Thyroid gland (tissue), 4 donors: ENCODE data around the gene RTN4. TPM values are rescaled to one million over a fixed set of nuclear protein-coding genes. Genes with fewer than 3 reads are reported as not detected.
"Not testable (repeated sequence)": the region's sequence is repeated elsewhere in the genome, so short reads cannot be mapped to it uniquely, and the experiment has no call there.

ENCODE experiments used
- DNase-seq, 2 donors: peaks; one replicate each; pipeline ENCODE4 v3.0.0-alpha.2; 2019
- H3K27ac ChIP-seq, 3 donors: fragments of 200-600 bp; sonication (generic); 1 replicate in 2 of 3; 2 replicates in 1 of 3; pipeline ENCODE4 v1.5.1; 2016 to 2019; ENCODE audit warnings: mild to moderate bottlenecking in 1 of 3, moderate library complexity in 1 of 3
- H3K27me3 ChIP-seq: fragments of 200-600 bp; sonication (generic); one replicate; pipeline ENCODE4 v1.5.1; 2019
- H3K36me3 ChIP-seq, 2 donors: fragments of 200-600 bp; sonication (generic); one replicate each; pipeline ENCODE4 v1.5.1; 2016 to 2019
- H3K4me1 ChIP-seq, 2 donors: fragments of 200-600 bp; sonication (generic); one replicate each; pipeline ENCODE4 v1.5.1; 2017 to 2019
- H3K4me3 ChIP-seq, 3 donors: fragments of 200-600 bp; sonication (generic); replicated peaks in 1 of 3; 1 replicate in 2 of 3; 2 replicates in 1 of 3; pipeline ENCODE4 v1.5.1; 2016; ENCODE audit warnings: mild to moderate bottlenecking in 1 of 3
- H3K9me3 ChIP-seq: fragments of 200-600 bp; sonication (generic); one replicate; pipeline ENCODE4 v1.5.1; 2017
- POLR2A ChIP-seq, 2 donors: fragments of 450-650 bp; IDR thresholded peaks; one replicate each; pipeline ENCODE4 v1.6.1; 2017; ENCODE audit warnings: antibody characterized with exemption in 2 of 2, mild to moderate bottlenecking in 2 of 2, moderate library complexity in 1 of 2
- WGBS, 2 donors: methylation state at CpG; one replicate each; pipeline ENCODE4 v1.1.5; 2017; 5-methylcytosine and 5-hydroxymethylcytosine counted together
- intact Hi-C: fragments of 100-400 bp; cut with DNase I; formaldehyde crosslinking; loops from one replicate; pipeline ENCODE4 v1.15.1; 2023
- total RNA-seq, 4 donors: library from RNA; depleted of rRNA; stranded (reverse); fragments of >200 nt; gene quantifications; one replicate each; pipeline ENCODE4 v1.2.3, GENCODE V29; 2016
- TF ChIP-seq, protein P1 (sequence below), 6 experiments: fragments of 200-600 bp in 3 of 6; fragments of 450-650 bp in 3 of 6; sonication (generic) in 3 of 6; IDR thresholded peaks; one replicate each; pipeline ENCODE4 v1.5.1; 2016 to 2019; ENCODE audit warnings: antibody characterized with exemption in 6 of 6, mild to moderate bottlenecking in 2 of 6, inconsistent platforms in 1 of 6, moderate library complexity in 1 of 6

Gene RTN4
- total RNA-seq, 4 donors from 2014 or later: 144 to 256 (median 180) TPM

DNA sequence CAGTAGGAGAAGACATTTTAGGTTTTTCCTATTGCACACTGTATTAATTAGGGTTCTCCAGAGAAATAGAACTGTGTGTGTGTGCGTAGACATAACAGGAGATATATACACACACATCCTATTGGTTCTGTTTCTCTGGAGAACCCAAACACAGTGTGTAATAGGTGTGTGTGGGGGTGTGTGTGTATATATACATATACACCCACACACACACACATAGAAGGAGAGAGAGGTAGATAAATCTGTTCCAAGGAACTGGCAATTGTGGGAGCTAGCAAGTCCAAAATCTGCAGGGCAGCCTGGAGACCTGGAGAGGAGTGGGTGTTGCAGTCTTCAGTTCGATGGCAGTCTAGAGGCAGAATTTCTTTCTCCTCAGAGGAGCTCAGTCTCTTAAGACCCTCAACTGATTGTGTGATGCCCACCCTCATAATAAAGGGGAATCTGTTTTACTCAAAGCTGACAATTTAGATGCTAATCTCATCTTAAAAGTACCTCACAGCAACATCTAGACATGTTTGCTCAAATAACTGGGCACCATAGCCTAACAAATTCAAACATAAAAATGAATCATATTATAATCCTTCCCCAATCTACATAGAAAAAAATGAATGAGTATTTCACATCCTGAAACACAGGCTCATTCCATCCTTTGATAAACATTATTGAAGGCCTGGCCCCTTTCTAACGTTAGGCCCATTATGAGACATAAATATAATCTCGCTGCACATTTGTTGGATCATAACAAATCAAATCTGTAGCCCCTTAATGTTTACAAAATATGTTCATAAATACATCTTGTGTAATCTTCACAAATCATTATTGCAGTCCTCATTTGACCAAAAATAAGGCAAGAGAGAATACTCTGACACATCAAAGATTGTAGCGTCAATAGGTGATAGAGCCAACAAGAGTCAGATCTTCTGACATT is 35.1 kb upstream of the RTN4 start:
- Histone ChIP-seq H3K27me3 (no peaks in the 10 kb centered on the region), H3K27ac (no peak overlapping the region), H3K4me3 (no peak overlapping the region), H3K36me3 (no peaks in the 10 kb centered on the region), H3K4me1 (no peaks in the 10 kb centered on the region), H3K9me3 (no peaks in the 10 kb centered on the region)
- WGBS, 2 donors: 91 to 94% methylated on average over 5 of the region's 5 CpGs
- no peak for TF ChIP-seq POLR2A (IDR thresholded peaks at IDR 0.05)
- TF ChIP-seq, protein P1, sequence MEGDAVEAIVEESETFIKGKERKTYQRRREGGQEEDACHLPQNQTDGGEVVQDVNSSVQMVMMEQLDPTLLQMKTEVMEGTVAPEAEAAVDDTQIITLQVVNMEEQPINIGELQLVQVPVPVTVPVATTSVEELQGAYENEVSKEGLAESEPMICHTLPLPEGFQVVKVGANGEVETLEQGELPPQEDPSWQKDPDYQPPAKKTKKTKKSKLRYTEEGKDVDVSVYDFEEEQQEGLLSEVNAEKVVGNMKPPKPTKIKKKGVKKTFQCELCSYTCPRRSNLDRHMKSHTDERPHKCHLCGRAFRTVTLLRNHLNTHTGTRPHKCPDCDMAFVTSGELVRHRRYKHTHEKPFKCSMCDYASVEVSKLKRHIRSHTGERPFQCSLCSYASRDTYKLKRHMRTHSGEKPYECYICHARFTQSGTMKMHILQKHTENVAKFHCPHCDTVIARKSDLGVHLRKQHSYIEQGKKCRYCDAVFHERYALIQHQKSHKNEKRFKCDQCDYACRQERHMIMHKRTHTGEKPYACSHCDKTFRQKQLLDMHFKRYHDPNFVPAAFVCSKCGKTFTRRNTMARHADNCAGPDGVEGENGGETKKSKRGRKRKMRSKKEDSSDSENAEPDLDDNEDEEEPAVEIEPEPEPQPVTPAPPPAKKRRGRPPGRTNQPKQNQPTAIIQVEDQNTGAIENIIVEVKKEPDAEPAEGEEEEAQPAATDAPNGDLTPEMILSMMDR (IDR thresholded peaks at IDR 0.05): no peak
- DNase-seq: no peak
- intact Hi-C loops: no loop called here

DNA sequence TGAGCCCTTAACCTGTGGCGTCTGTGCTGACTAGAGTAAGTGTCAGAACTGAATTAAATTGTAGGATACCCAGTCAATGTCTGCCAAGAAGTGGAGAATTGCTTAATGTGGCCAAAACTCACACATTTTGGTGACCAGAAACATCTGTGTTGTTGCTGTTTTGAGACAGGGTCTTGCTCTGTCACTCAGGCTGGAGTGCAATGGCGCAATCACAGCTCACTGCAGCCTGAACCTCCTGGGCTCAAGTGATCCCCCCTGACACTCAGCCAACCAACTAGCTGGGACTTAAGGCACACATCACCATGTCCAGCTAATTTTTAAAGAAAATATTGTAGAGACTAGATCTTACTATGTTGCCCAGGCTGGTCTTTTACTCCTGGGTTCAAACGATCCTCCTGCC is 34.4 kb upstream of the RTN4 start:
- no peak for DNase-seq
- intact Hi-C loops: no loop called here
- 89 to 95% methylated on average over 3 of the region's 3 CpGs for WGBS, 2 donors
- no peak overlapping the region for H3K27ac ChIP-seq
- H3K4me1 ChIP-seq: peaks cover 3 to 4% of the 10 kb centered on the region in 2 donors
- TF ChIP-seq POLR2A (IDR thresholded peaks at IDR 0.05): no peak
- TF ChIP-seq, protein P1 (IDR thresholded peaks at IDR 0.05): no peak
- H3K36me3 ChIP-seq: no peaks in the 10 kb centered on the region
- no peaks in the 10 kb centered on the region for H3K27me3 ChIP-seq
- H3K9me3 ChIP-seq: no peaks in the 10 kb centered on the region
- no peak overlapping the region for H3K4me3 ChIP-seq

DNA sequence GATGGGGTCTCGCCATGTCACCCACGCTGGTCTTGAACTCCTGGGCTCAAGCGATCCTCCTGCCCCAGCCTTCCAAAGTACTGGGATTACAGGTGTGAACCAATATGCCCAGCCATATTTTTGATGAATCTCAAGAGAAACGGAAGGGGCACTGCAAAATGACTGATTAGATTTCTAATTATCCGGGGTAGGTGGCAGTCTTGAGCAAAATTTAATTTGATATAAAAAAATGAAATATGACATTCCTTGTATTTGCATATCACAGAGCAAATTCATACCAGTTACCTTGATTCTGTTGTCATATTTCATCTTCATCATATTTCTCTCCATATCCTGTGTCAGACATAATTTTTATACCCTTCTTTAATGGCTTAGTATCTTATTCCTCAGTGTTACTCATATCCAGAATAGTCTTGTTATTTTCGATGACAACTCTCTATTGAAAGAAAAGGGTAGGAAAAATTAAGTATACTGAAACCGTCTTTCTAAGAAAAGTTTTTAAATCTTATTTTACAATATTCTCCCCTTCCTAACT is 30.0 kb upstream of the RTN4 start:
- no peak for DNase-seq
- Histone ChIP-seq H3K27ac (peak overlapping the region; percentile 57 to 77 (median 68)), H3K4me1 (peaks cover 8 to 14% of the 10 kb centered on the region in 2 donors), H3K9me3 (no peaks in the 10 kb centered on the region), H3K27me3 (no peaks in the 10 kb centered on the region), H3K36me3 (no peaks in the 10 kb centered on the region), H3K4me3 (no peak overlapping the region)
- TF ChIP-seq, protein P1 (IDR thresholded peaks at IDR 0.05): no peak
- TF ChIP-seq POLR2A (IDR thresholded peaks at IDR 0.05): no peak
- 98% methylated on average over 7 of the region's 7 CpGs for WGBS, 2 donors
- intact Hi-C loops: no loop called here

DNA sequence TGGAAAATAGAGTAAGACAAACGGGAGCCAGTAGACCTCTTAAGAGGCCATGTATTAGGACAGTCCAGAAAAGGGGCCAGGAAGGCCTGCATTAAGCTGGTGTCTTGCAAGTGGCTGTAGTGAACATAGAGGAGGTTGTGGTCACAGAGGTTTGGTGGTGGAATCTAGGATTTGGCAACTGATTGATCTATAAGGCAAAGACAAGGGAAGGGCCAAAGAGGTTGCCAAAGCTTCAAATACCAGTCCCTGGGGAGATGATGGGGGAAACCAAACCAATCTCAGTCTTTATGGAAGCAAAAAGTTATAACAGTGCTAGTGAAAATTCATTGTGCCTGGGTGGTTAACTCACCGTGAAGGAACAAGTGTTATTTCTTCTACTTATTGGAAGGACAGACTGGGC is 28.7 kb upstream of the RTN4 start:
- Histone ChIP-seq H3K27ac (peak overlapping the region; percentile 39 to 68 (median 44)), H3K4me3 (no peak overlapping the region), H3K36me3 (no peaks in the 10 kb centered on the region), H3K4me1 (peaks cover 8 to 14% of the 10 kb centered on the region in 2 donors), H3K9me3 (no peaks in the 10 kb centered on the region), H3K27me3 (no peaks in the 10 kb centered on the region)
- intact Hi-C loops: no loop called here
- 29 to 50% methylated on average over 2 of the region's 2 CpGs for WGBS, 2 donors
- TF ChIP-seq, protein P1 (IDR thresholded peaks at IDR 0.05): no peak
- TF ChIP-seq POLR2A (IDR thresholded peaks at IDR 0.05): no peak
- DNase-seq: no peak

DNA sequence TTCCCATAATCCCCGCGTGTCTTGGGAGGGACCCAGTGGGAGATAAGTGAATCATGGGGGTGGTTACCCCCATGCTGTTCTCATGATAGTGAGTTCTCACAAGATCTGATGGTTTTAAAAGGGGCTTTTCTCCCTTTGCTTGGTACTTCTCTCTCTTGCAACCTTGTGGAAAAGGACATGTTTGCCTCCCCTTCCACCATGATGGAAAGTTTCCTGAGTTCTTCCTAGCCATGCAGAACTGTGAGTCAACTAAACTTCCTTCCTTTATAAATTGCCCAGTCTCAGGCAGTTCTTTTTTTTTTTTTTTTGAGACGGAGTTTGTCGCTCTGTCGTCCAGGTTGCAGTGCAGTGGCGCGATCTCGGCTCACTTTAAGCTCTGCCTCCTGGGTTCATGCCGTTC is 26.5 kb upstream of the RTN4 start:
- no peak for TF ChIP-seq POLR2A (IDR thresholded peaks at IDR 0.05)
- TF ChIP-seq, protein P1 (IDR thresholded peaks at IDR 0.05): no peak
- no peak overlapping the region for H3K27ac ChIP-seq
- peaks cover 8 to 14% of the 10 kb centered on the region in 2 donors for H3K4me1 ChIP-seq
- no peaks in the 10 kb centered on the region for H3K9me3 ChIP-seq
- H3K4me3 ChIP-seq: no peak overlapping the region
- no peak for DNase-seq
- 90 to 93% methylated on average over 9 of the region's 9 CpGs for WGBS, 2 donors
- H3K36me3 ChIP-seq: no peaks in the 10 kb centered on the region
- intact Hi-C loops: no loop called here
- H3K27me3 ChIP-seq: no peaks in the 10 kb centered on the region

DNA sequence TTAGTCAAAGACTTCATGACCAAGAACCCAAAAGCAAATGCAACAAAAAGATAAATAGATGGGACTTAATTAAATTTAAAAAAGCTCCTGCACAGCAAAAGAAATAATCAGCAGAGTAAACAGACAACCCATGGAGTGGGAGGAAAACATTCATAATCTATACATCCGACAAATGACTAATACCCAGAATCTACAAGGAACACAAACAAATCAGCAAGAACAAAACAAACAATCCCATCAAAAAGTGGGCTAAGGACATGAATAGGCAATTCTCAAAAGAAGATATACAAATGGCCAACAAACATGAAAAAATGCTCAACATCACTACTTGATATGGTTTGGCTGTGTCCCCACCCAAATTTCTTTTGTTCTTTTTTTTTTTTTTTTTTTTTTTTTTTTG is 25.8 kb upstream of the RTN4 start:
- H3K9me3 ChIP-seq, H3K27ac ChIP-seq, intact Hi-C loops, H3K36me3 ChIP-seq, DNase-seq, H3K4me3 ChIP-seq, H3K27me3 ChIP-seq: not testable (repeated sequence)
- WGBS, 2 donors: 93 to 97% methylated on average over 1 of the region's 1 CpG
- H3K4me1 ChIP-seq: peaks cover 8 to 14% of the 10 kb centered on the region in 2 donors
